WTC11 (cell line): Measurements from ENCODE around the gene RPL10A. TPM values are rescaled to one million over a fixed set of nuclear protein-coding genes. Genes with fewer than 3 reads are reported as not detected.

Experiments used
- ATAC-seq: fragments of 200-7000 bp; cut with Tn5 transposase; 2 replicates; pipeline ENCODE4 v1.10.0; 2021; ENCODE audit warnings: mild to moderate bottlenecking, moderate library complexity
- CTCF ChIA-PET: fragments of 300-600 bp; sonication (Branson Sonifier 250); formaldehyde crosslinking; loops from one replicate; lab custom pipeline; 2021; ENCODE audit warnings: antibody characterized with exemption; lab: Charles Lee
- POLR2A ChIA-PET: fragments of 350-600 bp; sonication (Branson Sonifier 250); formaldehyde crosslinking; loops from one replicate; lab custom pipeline; 2021; ENCODE audit warnings: antibody characterized with exemption; lab: Charles Lee
- DNase-seq: peaks from one replicate; pipeline ENCODE4 v3.0.0; 2021; ENCODE audit warnings: low spot score
- H3K27ac Mint-ChIP-seq: 2 replicates; pipeline ENCODE4 v1.8.0; 2021; ENCODE audit warnings: mixed read lengths
- H3K27me3 Mint-ChIP-seq: 2 replicates; pipeline ENCODE4 v1.8.0; 2021; ENCODE audit warnings: low read depth, mild to moderate bottlenecking, moderate library complexity, mixed read lengths
- H3K36me3 Mint-ChIP-seq: 2 replicates; pipeline ENCODE4 v1.8.0; 2021; ENCODE audit warnings: mixed read lengths
- H3K4me1 Mint-ChIP-seq: 2 replicates; pipeline ENCODE4 v1.8.0; 2022; ENCODE audit warnings: mixed read lengths
- H3K4me3 Mint-ChIP-seq: 2 replicates; pipeline ENCODE4 v1.8.0; 2021; ENCODE audit warnings: mild to moderate bottlenecking, moderate library complexity, mixed read lengths
- H3K9me3 Mint-ChIP-seq: 2 replicates; pipeline ENCODE4 v1.8.0; 2021; ENCODE audit warnings: mixed read lengths
- ATF6 ChIP-seq: sonication (generic); formaldehyde crosslinking; IDR thresholded peaks from 2 replicates; pipeline ENCODE4 v1.8.1; 2023; ENCODE audit warnings: mild to moderate bottlenecking, missing genetic modification reagents
- CREB1 ChIP-seq: sonication (generic); formaldehyde crosslinking; IDR thresholded peaks from 2 replicates; pipeline ENCODE4 v1.8.0; 2023; ENCODE audit warnings: mild to moderate bottlenecking, missing genetic modification reagents
- CREM ChIP-seq: sonication (generic); formaldehyde crosslinking; IDR thresholded peaks from 2 replicates; pipeline ENCODE4 v1.8.1; 2022; ENCODE audit warnings: mild to moderate bottlenecking, missing genetic modification reagents, moderate library complexity
- ETV6 ChIP-seq: sonication (generic); formaldehyde crosslinking; IDR thresholded peaks from 2 replicates; pipeline ENCODE4 v1.8.1; 2022; ENCODE audit warnings: mild to moderate bottlenecking, missing genetic modification reagents
- FOXK1 ChIP-seq: sonication (generic); formaldehyde crosslinking; IDR thresholded peaks from 2 replicates; pipeline ENCODE4 v1.8.0; 2022; ENCODE audit warnings: mild to moderate bottlenecking, moderate library complexity, missing genetic modification reagents
- FOXP1 ChIP-seq: sonication (generic); formaldehyde crosslinking; IDR thresholded peaks from 2 replicates; pipeline ENCODE4 v1.8.0; 2022; ENCODE audit warnings: missing genetic modification reagents, mild to moderate bottlenecking, moderate library complexity, borderline replicate concordance
- FOXP4 ChIP-seq: sonication (generic); formaldehyde crosslinking; IDR thresholded peaks from 2 replicates; pipeline ENCODE4 v1.8.0; 2022; ENCODE audit warnings: mild to moderate bottlenecking, missing genetic modification reagents
- IRF2 ChIP-seq: sonication (generic); formaldehyde crosslinking; IDR thresholded peaks from 2 replicates; pipeline ENCODE4 v1.8.0; 2022; ENCODE audit warnings: low read depth, missing genetic modification reagents, borderline replicate concordance
- NFYB ChIP-seq: sonication (generic); formaldehyde crosslinking; conservative IDR thresholded peaks from 2 replicates; pipeline ENCODE4 v1.8.0; 2022; ENCODE audit warnings: low read depth, missing genetic modification reagents
- RORB ChIP-seq: fragments of 250-450 bp; sonication (Bioruptor Pico); IDR thresholded peaks from 2 replicates; pipeline ENCODE4 v1.9.0; 2021; ENCODE audit warnings: mild to moderate bottlenecking
- TEAD1 ChIP-seq: sonication (generic); formaldehyde crosslinking; IDR thresholded peaks from 2 replicates; pipeline ENCODE4 v1.8.0; 2022; ENCODE audit warnings: mild to moderate bottlenecking, missing genetic modification reagents
- TP53 ChIP-seq: sonication (generic); formaldehyde crosslinking; IDR thresholded peaks from 2 replicates; pipeline ENCODE4 v1.8.1; 2023; ENCODE audit warnings: mild to moderate bottlenecking, missing genetic modification reagents
- ZBTB21 ChIP-seq: sonication (generic); formaldehyde crosslinking; IDR thresholded peaks from 2 replicates; pipeline ENCODE4 v1.8.1; 2023; ENCODE audit warnings: mild to moderate bottlenecking, missing genetic modification reagents, borderline replicate concordance
- ZNF121 ChIP-seq: sonication (generic); formaldehyde crosslinking; IDR thresholded peaks from 2 replicates; pipeline ENCODE4 v1.8.0; 2023; ENCODE audit warnings: missing genetic modification reagents
- ZNF232 ChIP-seq: sonication (generic); formaldehyde crosslinking; IDR thresholded peaks from 2 replicates; pipeline ENCODE4 v1.8.0; 2022; ENCODE audit warnings: mild to moderate bottlenecking, missing genetic modification reagents
- ZNF416 ChIP-seq: fragments of 250-450 bp; sonication (Bioruptor Pico); IDR thresholded peaks from 2 replicates; pipeline ENCODE4 v1.9.0; 2021; ENCODE audit warnings: mild to moderate bottlenecking, inconsistent platforms
- ZNF532 ChIP-seq: fragments of 250-450 bp; sonication (Bioruptor Pico); IDR thresholded peaks from 2 replicates; pipeline ENCODE4 v1.9.0; 2021; ENCODE audit warnings: mild to moderate bottlenecking, borderline replicate concordance
- total RNA-seq: library from RNA; stranded (reverse); gene quantifications from 3 replicates; pipeline ENCODE4 v1.2.3, GENCODE V29; 2021
- TF ChIP-seq, protein P1 (sequence below): sonication (generic); formaldehyde crosslinking; IDR thresholded peaks from 2 replicates; pipeline ENCODE4 v1.8.1; 2022; ENCODE audit warnings: mild to moderate bottlenecking, missing genetic modification reagents, moderate library complexity, borderline replicate concordance
- TF ChIP-seq, protein P2 (sequence below): sonication (generic); formaldehyde crosslinking; IDR thresholded peaks from 2 replicates; pipeline ENCODE4 v1.8.0; 2022; ENCODE audit warnings: mild to moderate bottlenecking, missing genetic modification reagents

RPL10A gene
- total RNA-seq, 1 experiment from 2014 or later: 1,829 TPM

DNA sequence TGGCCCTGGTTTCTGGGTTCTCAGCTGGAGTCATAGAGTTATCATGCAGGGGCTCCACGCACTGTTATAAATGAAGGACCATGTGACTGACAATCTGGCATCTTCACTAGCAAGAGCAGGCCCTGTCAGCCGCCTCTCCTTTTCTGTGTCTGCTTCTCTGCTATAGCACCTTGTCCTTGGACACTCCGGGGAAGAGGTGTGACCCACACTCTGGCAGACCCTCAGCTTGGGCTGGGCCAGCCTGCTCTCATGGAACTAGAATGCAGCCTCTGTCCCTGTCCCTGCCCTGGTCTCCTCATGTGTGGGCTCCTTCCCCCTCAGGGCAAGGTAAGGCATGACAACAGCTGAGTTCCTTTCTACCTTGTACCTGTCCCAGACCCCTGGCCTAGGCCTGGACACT lies 27.0 kb upstream of the RPL10A start (continued):
- TF ChIP-seq ZNF532 (CRISPR knock-in tag): no peak
- TF ChIP-seq CREB1: no peak
- no peak for TF ChIP-seq IRF2 (CRISPR knock-in tag)
- TF ChIP-seq TEAD1: no peak
- no peak for TF ChIP-seq ZBTB21 (CRISPR knock-in tag)
- no peak for TF ChIP-seq TP53 (CRISPR knock-in tag)
- no peak for TF ChIP-seq FOXP1
- TF ChIP-seq, all 79 proteins: peak for 0

- no peak overlapping the region for H3K4me3 Mint-ChIP-seq
- no peaks in the 10 kb centered on the region for H3K4me1 Mint-ChIP-seq
- no peaks in the 10 kb centered on the region for H3K9me3 Mint-ChIP-seq
- CTCF ChIA-PET: no interaction called here
- no peak for ATAC-seq
- TF ChIP-seq, protein P1, sequence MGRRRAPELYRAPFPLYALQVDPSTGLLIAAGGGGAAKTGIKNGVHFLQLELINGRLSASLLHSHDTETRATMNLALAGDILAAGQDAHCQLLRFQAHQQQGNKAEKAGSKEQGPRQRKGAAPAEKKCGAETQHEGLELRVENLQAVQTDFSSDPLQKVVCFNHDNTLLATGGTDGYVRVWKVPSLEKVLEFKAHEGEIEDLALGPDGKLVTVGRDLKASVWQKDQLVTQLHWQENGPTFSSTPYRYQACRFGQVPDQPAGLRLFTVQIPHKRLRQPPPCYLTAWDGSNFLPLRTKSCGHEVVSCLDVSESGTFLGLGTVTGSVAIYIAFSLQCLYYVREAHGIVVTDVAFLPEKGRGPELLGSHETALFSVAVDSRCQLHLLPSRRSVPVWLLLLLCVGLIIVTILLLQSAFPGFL (CRISPR knock-in tag): no peak
- TF ChIP-seq ATF6 (CRISPR knock-in tag): no peak
- TF ChIP-seq ETV6 (CRISPR knock-in tag): no peak
- no peak for TF ChIP-seq ZBTB21 (CRISPR knock-in tag)
- no peak for TF ChIP-seq NFYB (CRISPR knock-in tag)
- no peak for TF ChIP-seq ZNF121 (CRISPR knock-in tag)
- TF ChIP-seq ZNF232 (CRISPR knock-in tag): no peak
- TF ChIP-seq FOXK1 (CRISPR knock-in tag): no peak
- no peak for TF ChIP-seq ZNF416 (CRISPR knock-in tag)
- TF ChIP-seq, protein P2, sequence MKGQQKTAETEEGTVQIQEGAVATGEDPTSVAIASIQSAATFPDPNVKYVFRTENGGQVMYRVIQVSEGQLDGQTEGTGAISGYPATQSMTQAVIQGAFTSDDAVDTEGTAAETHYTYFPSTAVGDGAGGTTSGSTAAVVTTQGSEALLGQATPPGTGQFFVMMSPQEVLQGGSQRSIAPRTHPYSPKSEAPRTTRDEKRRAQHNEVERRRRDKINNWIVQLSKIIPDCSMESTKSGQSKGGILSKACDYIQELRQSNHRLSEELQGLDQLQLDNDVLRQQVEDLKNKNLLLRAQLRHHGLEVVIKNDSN (CRISPR knock-in tag): no peak
- TF ChIP-seq FOXP1: no peak
- TF ChIP-seq FOXP4: no peak
- TF ChIP-seq ZNF532 (CRISPR knock-in tag): no peak
- TF ChIP-seq CREM (CRISPR knock-in tag): no peak
- no peak for TF ChIP-seq RORB (CRISPR knock-in tag)
- TF ChIP-seq, all 79 proteins: peak for 0
- Mint-ChIP-seq H3K36me3 (no peaks in the 10 kb centered on the region), H3K27ac (no peak overlapping the region), H3K27me3 (no peaks in the 10 kb centered on the region)
- DNase-seq: no peak
- POLR2A ChIA-PET: no interaction called here
Observed at GRCh38 chr6:35441642-35442041, 26.6 kb upstream of the RPL10A start.
